Measurements from ENCODE around the gene RNGTT.
"Not testable (repeated sequence)": the region's sequence is repeated elsewhere in the genome, so short reads cannot be mapped to it uniquely, and the experiment has no call there.

Gene RNGTT

DNA sequence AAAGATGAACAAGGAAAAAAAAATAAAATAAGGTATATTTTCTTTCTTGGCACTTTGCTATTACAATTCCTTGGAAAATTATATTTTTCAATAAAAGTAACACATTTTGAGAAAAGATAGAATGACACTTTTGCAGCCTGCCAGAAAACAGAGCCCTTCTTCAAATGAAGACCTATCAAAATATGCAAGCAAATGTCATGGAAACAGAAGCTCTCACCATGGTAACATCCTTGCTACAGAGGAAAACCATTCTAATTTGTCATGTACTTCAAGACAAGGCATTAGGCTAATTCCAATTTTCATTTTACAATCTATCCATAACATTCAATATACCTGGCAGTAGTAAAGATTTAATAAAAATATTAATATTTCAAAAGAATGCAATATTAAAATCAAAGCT lies 177.9 kb downstream of the RNGTT start:
- no peak for DNase-seq

DNA sequence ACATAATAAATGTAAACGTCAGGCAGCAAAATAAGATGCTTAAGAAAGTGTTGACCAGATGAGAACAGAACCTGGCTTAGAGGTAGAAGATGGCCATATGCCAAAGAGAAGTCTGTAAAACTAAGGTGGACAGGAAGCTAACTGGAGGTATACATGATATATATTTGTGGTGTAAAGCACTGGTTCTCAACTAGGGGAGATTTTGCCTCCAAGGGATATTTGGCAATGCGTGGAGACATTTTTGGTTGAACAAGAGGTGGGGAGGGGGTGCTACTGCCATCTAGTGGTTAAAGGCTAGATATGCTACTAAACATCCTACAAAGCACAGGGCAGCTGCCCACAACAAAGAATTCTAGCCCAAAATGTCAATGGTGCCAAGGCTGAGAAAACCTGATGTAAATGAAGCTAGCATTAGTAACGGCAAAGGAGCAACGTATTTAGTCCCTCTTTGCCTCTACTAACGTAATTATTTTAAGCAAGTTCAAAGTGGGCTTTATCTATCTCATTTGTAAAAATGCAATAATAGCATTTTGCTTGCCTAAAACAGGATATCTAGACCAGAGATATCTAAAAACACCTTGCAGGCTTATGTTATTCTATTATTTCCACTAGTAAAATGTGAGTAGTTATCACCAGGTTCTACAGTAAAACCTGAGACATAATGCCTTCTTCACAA lies 182.6 kb downstream of the RNGTT start:
- peak; percentile 1 for DNase-seq

DNA sequence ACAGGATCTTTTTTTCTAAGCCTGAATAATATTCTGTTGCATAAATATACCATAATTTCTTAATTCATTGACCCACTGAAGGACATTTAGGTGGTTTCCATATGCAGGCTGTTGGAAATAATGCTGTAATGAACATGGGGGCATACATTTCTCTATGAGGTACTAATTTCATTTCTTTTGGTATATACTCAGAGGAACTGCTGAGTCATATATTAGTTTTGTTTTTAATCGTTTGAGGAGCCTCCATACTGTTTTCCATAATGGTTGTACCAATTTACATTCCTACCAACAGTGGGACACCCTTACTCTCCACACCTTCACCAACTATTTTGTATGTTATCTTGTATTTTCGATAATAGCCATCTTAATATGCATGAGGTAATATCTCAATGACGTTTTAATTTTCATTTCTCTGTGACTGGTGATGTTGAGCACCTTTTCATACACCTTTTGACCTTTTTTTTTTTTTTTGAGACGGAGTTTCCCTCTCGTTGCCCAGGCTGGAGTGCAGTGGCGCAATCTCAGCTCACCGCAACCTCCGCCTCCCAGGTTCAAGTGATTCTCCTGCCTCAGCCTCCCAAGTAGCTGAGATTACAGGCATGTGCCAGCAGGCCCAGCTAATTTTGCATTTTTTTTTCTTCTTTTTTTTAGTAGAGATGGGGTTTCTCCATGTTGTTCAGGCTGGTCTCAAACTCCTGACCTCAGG lies 187.4 kb downstream of the RNGTT start:
- no peak for DNase-seq

DNA sequence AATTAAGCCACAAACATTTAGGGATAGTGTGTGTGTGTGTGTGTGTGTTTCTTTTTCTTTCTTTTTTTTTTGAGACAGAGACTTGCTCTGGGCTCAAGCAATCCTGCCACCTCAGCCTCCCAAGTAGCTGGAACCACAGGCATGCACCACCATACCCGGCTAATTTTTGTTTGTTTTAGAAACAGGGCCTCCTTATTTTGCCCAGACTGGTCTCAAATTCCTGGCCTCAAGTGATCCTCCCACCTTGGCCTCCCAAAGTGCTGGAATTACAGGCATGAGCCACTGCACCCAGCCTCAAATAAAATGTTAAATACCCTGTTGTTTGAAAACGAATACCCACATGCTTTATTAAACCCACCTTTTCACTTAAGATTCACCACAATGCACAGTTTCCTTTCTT lies 195.3 kb downstream of the RNGTT start:
- DNase-seq: not testable (repeated sequence)

DNA sequence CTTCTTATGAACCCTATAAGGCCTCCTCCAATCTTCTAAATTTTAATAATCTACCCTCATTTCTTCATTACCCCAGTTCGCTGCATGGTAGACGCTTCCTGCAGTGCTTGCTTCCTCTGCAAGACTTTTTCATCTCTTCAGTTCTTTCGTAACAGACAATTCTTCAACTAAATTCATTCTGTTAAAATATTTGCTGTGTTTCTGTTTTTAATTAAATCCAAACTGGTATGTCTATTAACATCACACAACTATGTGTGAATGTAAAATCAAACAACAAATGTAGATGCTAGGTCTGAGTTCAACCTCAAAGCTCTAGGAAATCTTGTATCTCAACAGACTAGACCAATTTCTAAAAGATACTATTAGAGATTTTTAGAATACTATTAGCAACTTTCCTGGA lies 199.3 kb downstream of the RNGTT start:
- no peak for DNase-seq

DNA sequence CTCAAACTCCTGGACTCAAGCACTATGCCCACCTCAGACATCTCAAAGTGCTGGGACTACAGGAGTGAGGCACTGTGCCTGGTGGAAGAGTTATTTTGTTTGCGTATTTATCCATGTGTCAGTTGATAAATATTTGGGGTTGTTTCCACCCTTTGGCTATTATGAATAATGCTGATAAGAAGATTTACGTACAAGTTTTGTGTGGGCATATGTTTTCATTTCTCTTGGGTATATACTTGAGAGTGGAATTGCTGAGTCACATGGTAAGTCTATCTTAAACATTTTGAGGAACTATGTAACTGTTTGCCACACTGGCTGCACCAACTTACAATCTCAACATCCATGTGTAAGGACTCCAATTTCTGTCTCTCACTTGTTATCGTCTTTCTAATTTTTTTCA lies 200.3 kb downstream of the RNGTT start:
- DNase-seq: no peak

DNA sequence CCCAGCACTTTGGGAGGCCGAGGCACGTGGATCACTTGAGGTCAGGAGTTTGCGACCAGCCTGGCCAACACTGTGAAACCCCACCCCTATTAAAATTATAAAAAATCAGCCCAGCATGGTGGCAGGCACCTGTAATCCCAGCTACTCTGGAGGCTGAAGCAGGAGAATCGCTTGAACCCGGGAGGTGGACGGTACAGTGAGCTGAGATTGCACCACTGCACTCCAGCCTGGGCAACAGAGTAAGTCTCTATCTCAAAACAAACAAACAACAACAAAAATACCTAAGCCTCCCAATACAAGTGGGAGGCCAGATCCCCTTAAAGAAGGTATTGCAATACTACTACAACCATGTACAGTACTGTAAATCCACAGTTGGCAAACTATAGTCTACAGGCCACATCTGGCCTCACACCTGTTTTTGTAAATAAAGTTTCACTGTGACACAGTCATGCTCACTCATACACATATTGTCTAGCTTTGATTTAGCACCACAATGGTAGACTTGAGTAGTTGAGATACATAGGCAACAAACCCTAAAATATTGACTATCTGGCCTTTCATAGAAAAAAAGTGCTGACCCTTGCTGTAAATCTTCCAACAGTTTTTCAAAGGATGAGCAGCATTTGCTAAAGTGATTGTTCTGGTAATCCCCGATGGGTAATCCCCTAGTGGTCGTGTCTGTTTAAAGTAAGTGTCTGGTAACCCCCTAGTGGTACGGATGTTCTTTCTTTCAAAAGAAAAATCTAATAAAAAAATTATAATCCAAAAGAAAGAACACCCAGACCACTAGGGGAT lies 202.0 kb downstream of the RNGTT start:
- DNase-seq: no peak

DNA sequence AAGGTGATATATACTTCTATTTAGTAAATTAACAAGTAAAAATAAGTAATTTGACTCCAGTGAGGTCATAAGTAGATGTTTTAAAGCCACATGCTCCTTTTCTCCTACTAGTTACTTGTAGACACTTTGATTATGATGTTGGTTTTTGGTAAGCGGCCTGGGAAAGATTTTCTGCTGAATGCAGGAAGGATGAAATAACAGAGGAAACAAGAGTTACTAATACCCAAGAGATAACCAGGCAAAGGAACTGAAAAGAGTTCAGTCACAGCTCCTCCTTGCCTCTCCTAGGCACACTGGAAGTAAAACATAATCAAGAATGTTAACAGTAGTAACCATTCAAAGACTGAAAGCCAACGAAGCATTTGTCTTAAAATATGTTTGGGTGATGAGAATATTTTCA lies 203.3 kb downstream of the RNGTT start:
- no peak for DNase-seq

DNA sequence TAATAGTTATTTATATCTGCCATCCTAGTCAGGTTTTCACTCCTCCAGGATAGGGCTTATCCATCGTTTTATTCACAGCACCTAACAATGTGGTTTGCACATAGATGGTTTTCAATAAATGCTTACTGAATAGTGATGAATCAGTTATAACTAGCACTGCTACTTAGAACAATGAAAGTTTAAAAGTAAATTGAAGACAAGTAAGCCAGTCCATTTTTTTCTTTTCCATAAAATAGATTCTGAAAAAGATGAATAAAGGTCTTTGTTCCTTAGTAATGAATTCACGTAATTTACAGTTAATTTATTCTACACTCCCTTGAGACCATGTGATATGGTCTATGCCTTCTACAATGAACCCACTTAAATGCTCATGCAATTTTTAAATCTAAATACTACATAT lies 212.5 kb downstream of the RNGTT start:
- no peak for DNase-seq

DNA sequence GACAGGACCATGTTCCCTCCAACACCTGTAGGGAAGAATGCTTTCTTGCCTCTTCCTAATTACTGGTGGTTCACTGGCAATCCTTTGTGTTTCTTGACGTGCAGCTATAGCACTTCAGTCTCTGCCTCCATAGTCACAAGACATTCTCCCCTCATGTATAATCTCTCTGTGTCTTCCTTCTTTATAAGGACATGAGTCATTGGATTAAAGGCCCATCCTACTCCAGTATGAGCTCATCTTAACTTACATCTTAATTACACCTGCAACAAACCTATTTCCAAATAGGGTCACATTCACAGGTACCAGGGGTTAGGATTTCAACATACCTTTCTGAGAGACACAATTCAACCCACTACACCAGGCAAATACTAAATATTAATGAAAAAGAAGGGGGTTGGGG lies 213.6 kb downstream of the RNGTT start:
- DNase-seq: no peak

DNA sequence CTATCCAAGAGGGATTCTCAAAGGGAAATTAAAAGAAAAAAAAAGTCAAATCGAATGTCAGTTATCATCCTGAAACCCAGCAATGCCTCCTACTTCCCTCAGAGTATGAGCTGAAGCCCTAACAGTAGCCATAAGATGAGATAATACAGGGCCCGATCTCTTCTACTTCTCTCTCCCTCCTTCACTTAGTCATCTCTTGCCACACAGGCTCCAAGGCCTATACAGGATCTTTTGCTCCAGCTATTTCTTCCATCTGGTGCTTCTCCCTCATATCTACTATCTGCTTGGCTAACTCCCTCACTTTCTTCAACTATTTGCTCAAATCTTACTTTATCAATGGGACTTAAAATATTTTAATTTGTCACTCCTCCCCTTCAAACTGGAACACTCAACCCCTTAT lies 215.3 kb downstream of the RNGTT start:
- no peak for DNase-seq

DNA sequence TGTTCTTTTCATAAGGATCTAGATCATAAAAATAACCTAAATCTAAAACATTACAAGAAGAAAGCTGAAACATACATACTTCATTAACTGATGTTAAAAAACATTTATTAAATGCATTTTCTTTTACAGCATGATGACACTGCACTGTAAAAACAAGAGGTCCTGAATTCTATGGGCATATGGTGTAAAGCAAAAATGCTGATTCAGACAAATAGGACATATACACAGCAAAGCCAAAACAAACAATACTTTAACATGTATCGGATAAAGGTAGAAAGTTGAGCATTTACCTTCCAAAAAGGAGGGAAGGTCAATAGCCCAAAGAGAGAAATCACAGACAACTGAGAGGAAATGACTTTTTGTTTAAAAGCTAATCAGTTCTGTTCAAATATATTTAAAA lies 221.5 kb downstream of the RNGTT start:
- no peak for DNase-seq

DNA sequence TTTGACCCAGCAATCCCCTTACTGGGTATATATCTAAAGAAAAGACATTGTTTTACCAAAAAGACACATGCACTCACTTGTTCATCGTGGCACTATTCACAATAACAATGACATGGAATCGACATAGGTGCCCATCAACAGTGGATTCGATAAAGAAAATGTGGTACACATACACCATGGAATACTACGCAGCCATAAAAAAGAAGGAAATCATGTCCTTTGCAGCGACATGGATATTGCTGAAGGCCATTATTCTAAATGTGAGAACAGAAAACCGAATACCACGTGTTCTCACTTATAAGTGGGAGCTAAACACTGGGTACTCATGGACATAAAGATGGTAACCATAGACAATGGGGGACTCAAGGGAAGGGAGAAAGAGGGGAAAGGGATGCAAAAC lies 222.3 kb downstream of the RNGTT start:
- DNase-seq: no peak

DNA sequence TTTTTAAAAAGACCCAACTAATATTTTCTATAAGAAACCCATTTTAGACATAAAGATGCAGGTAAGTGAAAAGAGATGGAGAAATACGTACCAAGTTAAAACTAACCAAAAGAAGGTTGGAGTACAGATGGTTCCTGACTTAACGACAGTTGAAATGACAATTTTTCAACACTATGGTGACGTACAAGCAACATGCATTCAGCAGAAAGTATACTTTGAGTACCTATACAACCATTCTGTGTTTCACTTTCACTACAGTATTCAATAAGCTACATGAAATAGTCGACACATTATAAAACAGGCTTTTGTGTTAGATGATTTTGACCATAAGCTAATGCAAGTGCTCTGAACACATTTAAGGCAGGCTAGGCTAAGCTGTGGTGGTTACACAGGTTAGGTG lies 228.9 kb downstream of the RNGTT start:
- DNase-seq: no peak

DNA sequence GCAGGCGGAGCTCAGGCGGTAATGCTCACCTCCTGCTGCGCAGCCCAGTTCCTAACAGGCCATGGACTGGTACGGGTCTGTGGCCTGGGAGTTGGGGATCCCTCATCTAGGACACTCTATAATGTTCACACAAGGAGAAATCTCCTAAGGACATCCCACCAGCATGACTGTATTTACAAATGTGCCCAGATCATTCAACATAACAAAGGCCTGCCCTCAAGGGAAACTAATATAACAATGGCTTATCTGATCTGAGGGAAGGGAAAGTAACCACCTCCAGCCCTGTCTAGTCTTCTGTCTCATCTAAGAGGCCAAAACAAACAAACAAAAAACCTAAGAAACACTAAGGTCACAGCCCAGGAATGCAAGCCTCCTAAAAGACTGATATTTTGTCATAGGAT lies 232.8 kb downstream of the RNGTT start:
- DNase-seq: no peak

DNA sequence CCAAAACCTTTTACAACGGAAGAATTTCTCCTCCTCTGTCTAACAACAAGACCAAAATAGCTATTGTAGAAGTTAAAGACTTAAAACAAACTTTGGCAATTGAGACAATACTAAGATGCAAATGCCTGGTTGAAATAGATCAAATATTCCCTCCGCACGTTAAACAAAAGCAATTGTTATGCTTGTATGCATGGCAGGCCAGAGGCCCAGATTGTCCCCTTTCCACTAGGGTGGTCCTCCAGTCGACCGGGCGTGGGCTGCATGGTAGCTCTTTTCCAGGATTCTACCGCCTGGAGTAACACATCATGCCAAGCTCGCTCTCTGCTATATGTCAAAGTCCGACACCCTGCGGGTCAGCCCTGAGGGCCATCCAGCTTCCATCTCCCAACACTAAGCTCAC lies 234.7 kb downstream of the RNGTT start:
- no peak for DNase-seq

DNA sequence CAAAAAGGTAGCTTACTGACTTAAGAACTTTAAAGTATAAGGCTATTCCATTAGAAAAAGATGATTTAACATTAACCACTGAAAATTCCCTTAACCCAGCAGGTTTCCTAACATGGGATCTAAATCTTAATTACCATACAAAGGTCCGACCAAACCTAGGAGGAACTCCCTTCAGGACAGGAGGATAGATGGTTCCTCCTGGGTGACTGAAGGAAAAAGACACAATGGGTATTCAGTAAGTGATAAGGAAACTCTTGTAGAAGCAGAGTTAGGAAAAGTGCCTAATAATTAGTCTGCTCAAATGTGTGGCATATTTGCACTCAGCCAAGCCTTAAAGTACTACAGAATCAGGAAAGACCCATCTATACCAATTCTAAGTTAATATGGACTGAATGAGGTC lies 237.0 kb downstream of the RNGTT start:
- not testable (repeated sequence) for DNase-seq

DNA sequence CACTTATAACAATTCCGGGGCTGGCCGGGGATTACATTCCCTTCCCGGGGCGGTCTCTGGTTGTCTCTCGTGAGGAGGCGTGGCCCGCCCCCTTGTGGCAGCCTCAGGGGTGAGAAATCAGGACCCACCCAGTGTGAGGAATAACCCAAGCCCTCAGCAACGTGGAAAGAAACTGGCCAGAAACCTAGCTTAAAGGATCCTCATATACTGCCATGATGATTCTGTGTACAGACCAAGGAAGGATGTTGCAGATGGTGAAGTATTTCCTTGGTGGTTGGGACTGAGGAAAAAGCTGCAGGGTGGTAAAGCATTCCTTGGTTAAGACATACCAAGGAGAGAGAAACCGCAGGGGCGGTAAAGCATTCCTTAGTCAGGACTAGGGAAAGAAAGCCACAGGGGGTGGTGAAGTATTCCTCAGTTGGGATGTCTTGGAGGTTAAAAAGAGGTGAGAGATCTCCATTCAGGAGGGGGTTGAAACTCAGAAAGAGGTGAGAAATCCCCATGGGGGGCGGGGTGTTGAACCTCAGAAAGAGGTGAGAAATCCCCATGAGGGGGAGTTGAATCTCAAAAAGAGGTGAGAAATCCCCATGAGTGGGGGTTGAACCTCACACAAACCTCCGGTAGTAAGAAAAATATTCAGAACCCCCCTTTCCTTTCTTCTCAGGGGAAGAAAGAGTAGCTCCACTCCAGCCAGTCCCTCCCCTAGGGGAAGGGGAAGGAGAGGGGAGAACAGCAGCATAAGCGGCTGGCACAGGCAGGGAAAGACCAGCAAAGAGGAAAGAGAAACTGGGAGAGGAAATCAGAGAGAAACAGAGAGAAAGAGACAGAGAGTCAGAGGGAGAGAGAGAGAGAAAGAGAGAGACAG lies 238.1 kb downstream of the RNGTT start:
- peak; percentile 6 for DNase-seq

DNA sequence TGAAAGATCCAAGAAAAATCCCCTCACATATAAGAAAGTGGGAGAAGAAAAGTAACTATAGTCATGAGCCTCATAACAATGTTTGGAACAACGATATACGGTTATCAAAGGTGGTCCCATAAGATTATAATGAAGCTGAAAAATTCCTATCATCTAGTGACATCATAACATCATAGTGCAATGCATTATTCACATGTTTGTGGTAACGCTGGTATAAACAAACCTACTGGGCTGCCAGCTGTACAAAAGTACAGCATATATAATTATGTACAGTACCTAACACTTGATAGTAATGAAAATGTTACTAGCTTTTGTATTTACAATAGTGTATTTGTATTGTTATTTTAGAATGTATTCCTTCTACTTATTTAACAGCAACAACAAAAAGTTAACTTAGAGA lies 240.7 kb downstream of the RNGTT start:
- no peak for DNase-seq

DNA sequence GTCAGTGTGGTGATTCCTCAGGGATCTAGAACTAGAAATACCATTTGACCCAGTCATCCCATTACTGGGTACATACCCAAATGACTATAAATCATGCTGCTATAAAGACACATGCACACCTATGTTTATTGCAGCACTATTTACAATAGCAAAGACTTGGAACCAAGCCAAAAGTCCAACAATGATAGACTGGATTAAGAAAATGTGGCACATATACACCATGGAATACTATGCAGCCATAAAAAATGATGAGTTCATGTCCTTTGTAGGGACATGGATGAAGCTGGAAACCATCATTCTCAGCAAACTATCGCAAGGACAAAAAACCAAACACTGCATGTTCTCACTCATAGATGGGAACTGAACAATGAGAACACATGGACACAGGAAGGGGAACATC lies 247.0 kb downstream of the RNGTT start:
- not testable (repeated sequence) for DNase-seq

DNA sequence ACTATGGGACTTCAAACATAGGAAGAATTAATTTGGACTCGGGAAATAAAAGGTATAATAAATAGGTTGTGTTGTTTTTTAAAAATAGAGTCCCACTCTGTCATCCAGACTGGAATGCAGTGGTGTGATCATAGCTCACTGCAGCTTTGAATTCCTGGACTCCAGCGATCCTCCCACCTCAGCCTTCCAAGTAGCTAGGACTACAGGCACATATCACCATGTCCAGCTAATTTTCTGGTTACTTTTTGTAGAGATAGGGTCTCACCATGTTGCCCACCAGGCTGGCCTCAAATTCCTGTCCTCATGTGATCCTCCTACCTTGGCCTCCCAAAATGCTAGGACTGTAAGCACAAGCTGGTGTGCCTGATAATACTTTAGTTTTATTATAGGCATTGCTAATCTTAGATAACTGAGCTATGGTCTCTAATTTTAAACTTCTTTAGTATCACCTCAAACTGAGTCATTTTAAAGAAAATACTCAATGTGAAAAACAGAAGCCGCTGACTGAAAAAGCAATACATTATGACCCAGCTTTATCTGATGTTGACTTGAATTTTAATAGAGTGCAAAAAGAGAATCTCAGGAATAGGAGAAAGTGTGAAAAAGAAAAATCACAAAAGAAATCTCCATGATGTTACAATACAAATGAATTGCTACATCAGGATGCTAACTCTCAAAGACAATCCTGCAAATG lies 251.0 kb downstream of the RNGTT start:
- DNase-seq: no peak

DNA sequence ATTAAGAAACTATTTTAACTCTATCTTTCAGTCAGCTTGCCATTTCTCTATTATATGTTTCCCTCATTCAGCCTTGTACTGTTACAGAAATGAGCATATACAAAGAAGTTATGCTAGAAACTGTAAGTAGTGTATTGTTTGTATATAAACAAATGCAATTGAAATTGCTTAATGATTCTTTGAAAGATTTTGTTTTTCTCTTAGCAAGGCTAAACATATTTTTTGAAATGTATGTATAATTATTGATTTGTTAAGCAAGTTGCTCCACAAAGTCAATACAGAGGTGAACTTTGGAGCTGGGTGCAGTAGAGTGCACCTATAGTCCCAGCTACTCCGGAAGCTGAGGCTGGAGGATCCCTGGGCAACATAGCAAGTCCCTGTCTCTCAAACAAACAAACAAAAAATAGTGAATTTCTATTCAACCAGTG lies 253.6 kb downstream of the RNGTT start:
- DNase-seq: no peak

Data from stimulated activated naive CD4-positive, alpha-beta T cell treated with Interleukin-2 at 50 U/mL for 16 hours (primary cell).